OCI-LY3 (cell line): Measurements from ENCODE around the gene COL9A2.

Experiments
- H2AFZ ChIP-seq: fragments of 200-600, 300-600 bp; shearing (Covaris generic); 2 replicates; pipeline ENCODE4 v1.6.0; 2014; ENCODE audit warnings: antibody characterized with exemption, low read depth, low read length
- H3K27ac ChIP-seq: fragments of 200-600, 300-600 bp; sonication (generic); 2 replicates; pipeline ENCODE4 v1.5.1; 2014; ENCODE audit warnings: mild to moderate bottlenecking, low read length, moderate library complexity, mixed read lengths
- H3K27me3 ChIP-seq: fragments of 200-600, 300-600 bp; sonication (generic); 2 replicates; pipeline ENCODE4 v1.6.1; 2014; ENCODE audit warnings: low read depth, low read length, mixed read lengths
- H3K36me3 ChIP-seq: fragments of 200-600, 300-600 bp; sonication (generic); replicated peaks from 2 replicates; pipeline ENCODE3; 2014; ENCODE audit warnings: low read depth, low read length, mixed read lengths
- H3K4me1 ChIP-seq: fragments of 300-600, 200-600 bp; sonication (generic); 2 replicates; pipeline ENCODE4 v1.6.1; 2014; ENCODE audit warnings: low read length, mixed read lengths
- H3K4me2 ChIP-seq: fragments of 200-600, 300-600 bp; sonication (generic); 2 replicates; pipeline ENCODE4 v1.6.1; 2014; ENCODE audit warnings: low read length, mixed read lengths
- H3K4me3 ChIP-seq: fragments of 300-600, 200-600 bp; sonication (generic); 2 replicates; pipeline ENCODE4 v1.5.1; 2014; ENCODE audit warnings: antibody characterized with exemption, mild to moderate bottlenecking, low read length, moderate library complexity
- H3K79me2 ChIP-seq: fragments of 300-600, 200-600 bp; shearing (Covaris generic); 2 replicates; pipeline ENCODE4 v1.6.1; 2014; ENCODE audit warnings: mild to moderate bottlenecking, low read length, mixed read lengths
- H3K9ac ChIP-seq: fragments of 300-600, 200-600 bp; shearing (Covaris generic); 2 replicates; pipeline ENCODE4 v1.6.0; 2014; ENCODE audit warnings: mild to moderate bottlenecking, low read length, moderate library complexity
- H3K9me3 ChIP-seq: fragments of 200-600, 300-600 bp; shearing (Covaris generic); 2 replicates; pipeline ENCODE4 v1.6.1; 2014; ENCODE audit warnings: low read length, mixed read lengths; ENCODE audit not compliant: insufficient read depth
- H4K20me1 ChIP-seq: fragments of 200-600, 300-600 bp; sonication (generic); 2 replicates; pipeline ENCODE4 v1.6.1; 2016; ENCODE audit warnings: low read length, mixed read lengths; ENCODE audit not compliant: insufficient read depth
- CTCF ChIP-seq: fragments of 200-600, 300-600 bp; sonication (generic); IDR thresholded peaks from 2 replicates; pipeline ENCODE4 v1.5.1; 2014; ENCODE audit warnings: antibody characterized with exemption, low read length, low read depth
- EZH2phosphoT487 ChIP-seq: fragments of 200-600 bp; shearing (Covaris generic); IDR thresholded peaks from 2 replicates; pipeline ENCODE4 v1.6.1; 2018; ENCODE audit warnings: antibody characterized with exemption, mixed run types, low read depth

The COL9A2 gene

GRCh38 chr1:40310983-40311642, 6.0 kb downstream of the COL9A2 start:
- no peak for TF ChIP-seq CTCF
- no peak for TF ChIP-seq EZH2phosphoT487
- Histone ChIP-seq H3K27ac (no peak overlapping the region), H3K36me3 (no peaks in the 10 kb centered on the region), H4K20me1 (no peaks in the 10 kb centered on the region), H3K27me3 (peaks cover 6% of the 10 kb centered on the region; the same call in 1 of the 2 replicates), H2AFZ (no peak overlapping the region), H3K79me2 (no peaks in the 10 kb centered on the region), H3K4me3 (no peak overlapping the region), H3K9ac (no peak overlapping the region), H3K4me2 (no peak overlapping the region), H3K9me3 (no peaks in the 10 kb centered on the region), H3K4me1 (peaks cover 41% of the 10 kb centered on the region)

- Histone ChIP-seq H3K9me3 (no peaks in the 10 kb centered on the region), H4K20me1 (no peaks in the 10 kb centered on the region), H3K27ac (no peak overlapping the region), H3K9ac (no peak overlapping the region), H3K79me2 (no peaks in the 10 kb centered on the region), H3K27me3 (no peaks in the 10 kb centered on the region), H3K4me3 (no peak overlapping the region), H2AFZ (no peak overlapping the region), H3K4me2 (no peak overlapping the region), H3K36me3 (no peaks in the 10 kb centered on the region), H3K4me1 (peaks cover 35% of the 10 kb centered on the region)
- no peak for TF ChIP-seq CTCF
- no peak for TF ChIP-seq EZH2phosphoT487
Observed at GRCh38 chr1:40310129-40310461, 7.0 kb downstream of the COL9A2 start.

GRCh38 chr1:40309374-40310128, 7.5 kb downstream of the COL9A2 start:
- TF ChIP-seq CTCF (no peak), EZH2phosphoT487 (no peak)

GRCh38 chr1:40308036-40308727, 8.9 kb downstream of the COL9A2 start:
- TF ChIP-seq EZH2phosphoT487 (no peak), CTCF (no peak)
- peaks cover 16% of the 10 kb centered on the region for H3K4me1 ChIP-seq
- no peaks in the 10 kb centered on the region for H3K27me3 ChIP-seq
- H4K20me1 ChIP-seq, result no peaks in the 10 kb centered on the region
- H2AFZ ChIP-seq, result no peak overlapping the region
- no peak overlapping the region for H3K9ac ChIP-seq
- no peaks in the 10 kb centered on the region for H3K9me3 ChIP-seq
- H3K36me3 ChIP-seq, result no peaks in the 10 kb centered on the region
- no peak overlapping the region for H3K4me2 ChIP-seq
- no peaks in the 10 kb centered on the region for H3K79me2 ChIP-seq
- no peak overlapping the region for H3K4me3 ChIP-seq
- H3K27ac ChIP-seq, result no peak overlapping the region

More at GRCh38 chr1:40309374-40310128, 7.5 kb downstream of the COL9A2 start:
- Histone ChIP-seq H3K36me3 (no peaks in the 10 kb centered on the region), H3K4me3 (no peak overlapping the region), H3K4me2 (no peak overlapping the region), H3K27me3 (no peaks in the 10 kb centered on the region), H3K9me3 (no peaks in the 10 kb centered on the region), H4K20me1 (no peaks in the 10 kb centered on the region), H3K79me2 (no peaks in the 10 kb centered on the region), H3K9ac (no peak overlapping the region), H3K4me1 (peaks cover 30% of the 10 kb centered on the region), H3K27ac (no peak overlapping the region), H2AFZ (no peak overlapping the region)
